ENCODE measurements around the gene EXD1. TPM values are rescaled to one million over a fixed set of nuclear protein-coding genes. Genes with fewer than 3 reads are reported as not detected.

The EXD1 gene
- polyA plus RNA-seq, 1 donor from 2014 or later: not detected

- Histone ChIP-seq H3K27me3 (ENCODE audit: insufficient read depth, low read depth, low read length) (no peaks in the 10 kb centered on the region), H4K20me1 (ENCODE audit: insufficient read depth) (no peaks in the 10 kb centered on the region), H3K4me2 (ENCODE audit: low read length) (no peak overlapping the region), H3F3A (ENCODE audit: insufficient read depth, low read length, poor library complexity, severe bottlenecking) (no peaks in the 10 kb centered on the region), H3K9ac (ENCODE audit: low read length) (no peak overlapping the region), H3K9me2 (ENCODE audit: insufficient read depth, low read length) (no peaks in the 10 kb centered on the region), H3K36me3 (ENCODE audit: insufficient read depth, low read length) (peaks cover 4% of the 10 kb centered on the region), H3K79me2 (replicated peaks; ENCODE audit: insufficient read depth, low read length) (no peaks in the 10 kb centered on the region), H2AFZ (ENCODE audit: low read depth, low read length) (no peak overlapping the region), H3K9me3 (ENCODE audit: low read length) (no peaks in the 10 kb centered on the region), H3K4me3 (ENCODE audit: low read length) (no peak overlapping the region), H3K27ac (ENCODE audit: low read length) (no peak overlapping the region)
- TF ChIP-seq MXI1 (conservative IDR thresholded peaks at IDR 0.05; ENCODE audit: poor library complexity, severe bottlenecking): no peak
- TF ChIP-seq EP300 (conservative IDR thresholded peaks at IDR 0.05; ENCODE audit: poor library complexity, severe bottlenecking): no peak
- no peak for TF ChIP-seq RAD21 (conservative IDR thresholded peaks at IDR 0.05)
- TF ChIP-seq SMC3 (conservative IDR thresholded peaks at IDR 0.05; ENCODE audit: poor library complexity): no peak
- no peak for TF ChIP-seq CTCF (IDR thresholded peaks at IDR 0.05; ENCODE audit: poor library complexity, severe bottlenecking)
- no peak for TF ChIP-seq REST (IDR thresholded peaks at IDR 0.05; ENCODE audit: borderline replicate concordance)
- no peak for TF ChIP-seq TAF1 (IDR thresholded peaks at IDR 0.05; ENCODE audit: low read depth)
- TF ChIP-seq EZH2 (IDR thresholded peaks at IDR 0.05; ENCODE audit: borderline replicate concordance, insufficient read depth, low read length, poor library complexity, severe bottlenecking): no peak
- TF ChIP-seq POLR2AphosphoS5 (IDR thresholded peaks at IDR 0.05): no peak
These were observed 29.1 kb upstream of the EXD1 start for GRCh38 chr15:41259546-41260189.

- H3K9me3 ChIP-seq (ENCODE audit: low read length): no peaks in the 10 kb centered on the region
- no peaks in the 10 kb centered on the region for H3F3A ChIP-seq (ENCODE audit: insufficient read depth, low read length, poor library complexity, severe bottlenecking)
- H3K36me3 ChIP-seq (ENCODE audit: insufficient read depth, low read length): peaks cover 2% of the 10 kb centered on the region
- no peak overlapping the region for H2AFZ ChIP-seq (ENCODE audit: low read depth, low read length)
- no peak for TF ChIP-seq POLR2AphosphoS5 (IDR thresholded peaks at IDR 0.05)
- TF ChIP-seq SMC3 (conservative IDR thresholded peaks at IDR 0.05; ENCODE audit: poor library complexity): no peak
- TF ChIP-seq CTCF (IDR thresholded peaks at IDR 0.05; ENCODE audit: poor library complexity, severe bottlenecking): no peak
- TF ChIP-seq EP300 (conservative IDR thresholded peaks at IDR 0.05; ENCODE audit: poor library complexity, severe bottlenecking): no peak
- no peak for TF ChIP-seq RAD21 (conservative IDR thresholded peaks at IDR 0.05)
- no peak for TF ChIP-seq REST (IDR thresholded peaks at IDR 0.05; ENCODE audit: borderline replicate concordance)
- TF ChIP-seq MXI1 (conservative IDR thresholded peaks at IDR 0.05; ENCODE audit: poor library complexity, severe bottlenecking): no peak
- TF ChIP-seq TAF1 (IDR thresholded peaks at IDR 0.05; ENCODE audit: low read depth): no peak
- TF ChIP-seq EZH2 (IDR thresholded peaks at IDR 0.05; ENCODE audit: borderline replicate concordance, insufficient read depth, low read length, poor library complexity, severe bottlenecking): no peak
- H3K9me2 ChIP-seq (ENCODE audit: insufficient read depth, low read length): no peaks in the 10 kb centered on the region
- H3K27ac ChIP-seq (ENCODE audit: low read length): no peak overlapping the region
- no peaks in the 10 kb centered on the region for H3K79me2 ChIP-seq (replicated peaks; ENCODE audit: insufficient read depth, low read length)
- H3K9ac ChIP-seq (ENCODE audit: low read length): no peak overlapping the region
- no peaks in the 10 kb centered on the region for H3K27me3 ChIP-seq (ENCODE audit: insufficient read depth, low read depth, low read length)
- H4K20me1 ChIP-seq (ENCODE audit: insufficient read depth): no peaks in the 10 kb centered on the region
- no peak overlapping the region for H3K4me3 ChIP-seq (ENCODE audit: low read length)
- H3K4me2 ChIP-seq (ENCODE audit: low read length): no peak overlapping the region
These were observed 28.4 kb upstream of the EXD1 start for GRCh38 chr15:41258750-41259471.
